Astrocyte (in vitro differentiated cells and primary cell): ENCODE measurements around the gene CTBP2. TPM values are rescaled to one million over a fixed set of nuclear protein-coding genes. Genes with fewer than 3 reads are reported as not detected.

Experiments
- DNase-seq: peaks from one replicate; pipeline ENCODE4 v3.0.0-alpha.2; 2010; ENCODE audit warnings: low read depth
- FAIRE-seq: peaks from 2 replicates; lab custom pipeline; 2011; peaks lifted over from hg19 to GRCh38; lab: Jason Lieb, UNC
- H2AFZ ChIP-seq: 2 replicates; pipeline ENCODE4 v1.6.0; 2012; ENCODE audit warnings: low read depth, low read length, inconsistent platforms
- H3K27ac ChIP-seq: 2 replicates; pipeline ENCODE4 v1.5.1; 2011; ENCODE audit warnings: low read depth, low read length, inconsistent platforms
- H3K27me3 ChIP-seq: 2 replicates; pipeline ENCODE4 v1.6.0; 2011; ENCODE audit warnings: low read length, inconsistent platforms; ENCODE audit not compliant: insufficient read depth
- H3K36me3 ChIP-seq: 2 replicates; pipeline ENCODE4 v1.5.1; 2011; ENCODE audit warnings: low read length, inconsistent platforms; ENCODE audit not compliant: insufficient read depth
- H3K4me1 ChIP-seq: 2 replicates; pipeline ENCODE4 v1.5.1; 2011; ENCODE audit warnings: low read length, inconsistent platforms; ENCODE audit not compliant: insufficient read depth
- H3K4me2 ChIP-seq: 2 replicates; pipeline ENCODE4 v1.6.0; 2012; ENCODE audit warnings: low read length, inconsistent platforms
- H3K4me3 ChIP-seq: 2 replicates; pipeline ENCODE4 v1.5.1; 2011; ENCODE audit warnings: low read depth, mild to moderate bottlenecking, low read length, inconsistent platforms; ENCODE audit not compliant: insufficient read depth
- H3K79me2 ChIP-seq: 2 replicates; pipeline ENCODE4 v1.6.0; 2012; ENCODE audit warnings: mild to moderate bottlenecking, low read length, inconsistent platforms; ENCODE audit not compliant: insufficient read depth
- H3K9ac ChIP-seq: 2 replicates; pipeline ENCODE4 v1.6.0; 2012; ENCODE audit warnings: mild to moderate bottlenecking, low read length, inconsistent platforms
- H3K9me3 ChIP-seq: 2 replicates; pipeline ENCODE4 v1.5.1; 2012; ENCODE audit warnings: low read depth, mild to moderate bottlenecking, low read length, inconsistent platforms; ENCODE audit not compliant: insufficient read depth
- H4K20me1 ChIP-seq: 2 replicates; pipeline ENCODE4 v1.6.0; 2012; ENCODE audit warnings: low read length, inconsistent platforms; ENCODE audit not compliant: insufficient read depth
- H3K27ac Mint-ChIP-seq: one replicate; pipeline ENCODE4 v1.8.0; 2021; ENCODE audit warnings: mild to moderate bottlenecking, mixed read lengths; ENCODE audit not compliant: unreplicated experiment
- H3K27me3 Mint-ChIP-seq: one replicate; pipeline ENCODE4 v1.8.0; 2021; ENCODE audit warnings: low read depth, mixed read lengths; ENCODE audit not compliant: unreplicated experiment
- H3K36me3 Mint-ChIP-seq: one replicate; pipeline ENCODE4 v1.8.0; 2021; ENCODE audit warnings: low read depth, mixed read lengths; ENCODE audit not compliant: unreplicated experiment
- H3K4me1 Mint-ChIP-seq: one replicate; pipeline ENCODE4 v1.8.0; 2021; ENCODE audit warnings: low read depth, mixed read lengths; ENCODE audit not compliant: unreplicated experiment
- H3K4me3 Mint-ChIP-seq: one replicate; pipeline ENCODE4 v1.8.0; 2021; ENCODE audit warnings: mild to moderate bottlenecking, moderate library complexity, mixed read lengths; ENCODE audit not compliant: unreplicated experiment
- H3K9me3 Mint-ChIP-seq: one replicate; pipeline ENCODE4 v1.8.0; 2021; ENCODE audit warnings: mild to moderate bottlenecking, mixed read lengths; ENCODE audit not compliant: unreplicated experiment
- EZH2 ChIP-seq: IDR thresholded peaks from 2 replicates; pipeline ENCODE4 v1.6.1; 2012; ENCODE audit warnings: mild to moderate bottlenecking, low read length, inconsistent platforms; ENCODE audit not compliant: insufficient read depth
- total RNA-seq: library from RNA; stranded (reverse); gene quantifications from 2 replicates; pipeline ENCODE4 v1.2.1, GENCODE V29; 2021
- TF ChIP-seq, protein P1 (sequence below): IDR thresholded peaks from 2 replicates; pipeline ENCODE4 v1.5.1; 2011; ENCODE audit warnings: low read depth, mild to moderate bottlenecking, inconsistent platforms, low read length, moderate library complexity; ENCODE audit not compliant: insufficient read depth

The CTBP2 gene
- total RNA-seq, 1 donor from 2014 or later = 109 TPM

DNA sequence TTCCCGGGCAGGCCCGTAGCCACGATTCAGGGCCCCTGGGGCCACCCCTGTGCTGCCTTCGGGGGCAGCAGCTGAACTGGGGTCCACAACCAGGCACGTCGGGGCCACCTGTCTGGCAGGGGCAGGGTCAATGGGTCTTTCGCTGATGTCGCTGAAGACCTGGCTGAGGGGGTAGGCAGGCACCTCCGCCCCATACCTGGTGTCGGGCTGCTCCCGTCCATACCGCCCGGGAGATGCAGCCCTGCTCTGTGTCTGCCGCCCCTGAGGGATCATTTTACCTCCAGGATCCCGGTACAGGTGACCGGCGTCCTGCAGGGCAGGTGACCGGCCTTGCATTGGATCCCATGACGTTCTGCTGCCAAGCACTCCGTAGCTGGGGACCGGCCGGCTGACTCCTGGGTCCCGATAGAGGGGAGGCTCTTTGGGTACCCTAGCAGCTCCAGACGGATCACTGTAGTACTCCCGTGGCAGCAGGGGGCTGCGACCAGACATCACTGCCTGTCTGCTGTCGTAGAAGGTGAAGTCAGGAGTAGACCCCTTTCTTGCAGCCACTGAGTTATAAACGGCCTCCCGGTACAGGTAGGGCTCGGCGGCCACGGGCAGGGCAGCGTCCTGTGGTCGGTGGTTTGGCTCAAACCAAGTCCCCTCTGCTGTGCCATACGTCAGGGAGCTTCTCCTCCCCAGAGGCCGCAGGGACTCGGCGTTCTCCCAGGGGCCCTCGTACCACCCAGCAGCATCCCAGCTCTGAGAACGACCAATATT lies 133.2 kb downstream of the CTBP2 start:
- no peak for DNase-seq
- H3K79me2 ChIP-seq = peaks cover 79% of the 10 kb centered on the region
- no peaks in the 10 kb centered on the region for H3K9me3 ChIP-seq
- no peak overlapping the region for H3K27ac ChIP-seq
- FAIRE-seq = no peak
- Mint-ChIP-seq H3K4me1 (peaks cover 24% of the 10 kb centered on the region), H3K9me3 (peaks cover 1% of the 10 kb centered on the region), H3K27me3 (no peaks in the 10 kb centered on the region), H3K36me3 (peaks cover 13% of the 10 kb centered on the region), H3K27ac (no peak overlapping the region), H3K4me3 (no peak overlapping the region)
- H3K9ac ChIP-seq = no peak overlapping the region
- no peak overlapping the region for H3K4me3 ChIP-seq
- H2AFZ ChIP-seq = no peak overlapping the region
- H3K4me1 ChIP-seq = peaks cover 19% of the 10 kb centered on the region
- H4K20me1 ChIP-seq = peaks cover 90% of the 10 kb centered on the region
- no peak for TF ChIP-seq EZH2
- TF ChIP-seq, protein P1, sequence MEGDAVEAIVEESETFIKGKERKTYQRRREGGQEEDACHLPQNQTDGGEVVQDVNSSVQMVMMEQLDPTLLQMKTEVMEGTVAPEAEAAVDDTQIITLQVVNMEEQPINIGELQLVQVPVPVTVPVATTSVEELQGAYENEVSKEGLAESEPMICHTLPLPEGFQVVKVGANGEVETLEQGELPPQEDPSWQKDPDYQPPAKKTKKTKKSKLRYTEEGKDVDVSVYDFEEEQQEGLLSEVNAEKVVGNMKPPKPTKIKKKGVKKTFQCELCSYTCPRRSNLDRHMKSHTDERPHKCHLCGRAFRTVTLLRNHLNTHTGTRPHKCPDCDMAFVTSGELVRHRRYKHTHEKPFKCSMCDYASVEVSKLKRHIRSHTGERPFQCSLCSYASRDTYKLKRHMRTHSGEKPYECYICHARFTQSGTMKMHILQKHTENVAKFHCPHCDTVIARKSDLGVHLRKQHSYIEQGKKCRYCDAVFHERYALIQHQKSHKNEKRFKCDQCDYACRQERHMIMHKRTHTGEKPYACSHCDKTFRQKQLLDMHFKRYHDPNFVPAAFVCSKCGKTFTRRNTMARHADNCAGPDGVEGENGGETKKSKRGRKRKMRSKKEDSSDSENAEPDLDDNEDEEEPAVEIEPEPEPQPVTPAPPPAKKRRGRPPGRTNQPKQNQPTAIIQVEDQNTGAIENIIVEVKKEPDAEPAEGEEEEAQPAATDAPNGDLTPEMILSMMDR = no peak
- H3K36me3 ChIP-seq = no peaks in the 10 kb centered on the region
- no peaks in the 10 kb centered on the region for H3K27me3 ChIP-seq
- H3K4me2 ChIP-seq = no peak overlapping the region

DNA sequence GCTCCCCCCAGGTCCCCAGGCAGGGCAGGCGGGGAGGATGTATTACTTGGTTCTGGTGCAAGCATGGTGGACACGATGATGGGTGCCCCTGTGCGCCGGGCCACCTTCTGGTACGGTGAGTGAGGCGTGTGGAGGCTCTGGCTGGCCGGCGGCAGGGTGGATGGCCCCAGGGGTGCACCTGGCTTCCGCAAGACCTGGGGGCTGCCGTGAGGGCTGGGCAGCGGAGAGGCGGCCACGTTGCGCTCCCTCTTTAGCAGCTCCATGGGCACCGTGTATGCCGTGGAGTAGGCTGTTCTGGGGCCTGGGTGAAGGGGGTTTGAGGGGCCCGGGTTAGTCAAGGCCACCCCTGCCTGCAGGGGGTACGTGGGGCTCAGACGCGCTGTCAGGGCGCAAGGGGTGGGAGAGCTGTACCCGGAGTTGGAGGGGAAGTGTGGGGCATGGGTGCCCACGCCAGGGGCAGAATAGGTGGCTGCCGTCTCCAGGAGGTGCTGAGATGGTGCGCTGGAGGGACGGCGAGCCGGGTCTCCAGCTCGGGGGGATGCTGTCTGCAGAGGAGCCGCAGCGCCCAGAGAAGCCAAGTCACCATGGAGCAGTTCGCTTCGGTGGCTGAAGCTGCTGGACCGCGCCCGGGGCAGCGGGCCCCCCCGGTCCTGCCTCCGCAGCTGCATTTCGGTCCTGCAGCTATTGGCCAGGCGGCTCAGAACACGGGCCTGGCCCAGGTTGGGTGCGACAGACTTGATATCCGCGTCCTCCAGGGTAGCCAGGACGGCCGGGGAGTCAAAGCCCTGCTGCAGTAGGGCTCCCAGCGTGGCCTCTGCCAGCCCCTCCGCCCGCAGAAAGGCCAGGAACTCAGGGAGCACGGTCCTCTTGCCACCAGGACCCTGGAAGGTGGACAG lies 134.1 kb downstream of the CTBP2 start:
- no peak overlapping the region for H3K27ac ChIP-seq
- peak overlapping the region; percentile 53 for H3K27ac Mint-ChIP-seq

More for the DNA sequence above, 134.1 kb downstream of the CTBP2 start:
- Histone ChIP-seq H3K4me1 (peaks cover 19% of the 10 kb centered on the region), H3K4me2 (no peak overlapping the region), H2AFZ (no peak overlapping the region), H3K27me3 (no peaks in the 10 kb centered on the region), H4K20me1 (peaks cover 90% of the 10 kb centered on the region), H3K36me3 (no peaks in the 10 kb centered on the region), H3K9me3 (no peaks in the 10 kb centered on the region), H3K9ac (no peak overlapping the region), H3K4me3 (no peak overlapping the region), H3K79me2 (peaks cover 79% of the 10 kb centered on the region)
- Mint-ChIP-seq H3K9me3 (peaks cover 1% of the 10 kb centered on the region), H3K27me3 (no peaks in the 10 kb centered on the region), H3K36me3 (peaks cover 17% of the 10 kb centered on the region), H3K4me3 (no peak overlapping the region), H3K4me1 (peaks cover 21% of the 10 kb centered on the region)
- DNase-seq (no peak), FAIRE-seq (no peak)
- TF ChIP-seq EZH2 = no peak
- TF ChIP-seq, protein P1 = no peak
